Peyer's patch (tissue), 4 donors: ENCODE measurements around the gene IFT25.

Experiments
- CTCF ChIP-seq, 6 experiments: fragments of 450-650 bp in 4 of 6; fragments of 200-600 bp in 2 of 6; sonication (generic) in 1 of 6; IDR thresholded peaks; one replicate each; pipeline ENCODE4 v1.5.1; 2017 to 2019; ENCODE audit warnings: antibody characterized with exemption in 6 of 6, mild to moderate bottlenecking in 3 of 6, moderate library complexity in 1 of 6
- POLR2A ChIP-seq, 2 donors: fragments of 450-650 bp; IDR thresholded peaks; one replicate each; pipeline ENCODE4 v1.5.1; 2017; ENCODE audit warnings: antibody characterized with exemption in 2 of 2, mild to moderate bottlenecking in 2 of 2, moderate library complexity in 2 of 2

- no peak for TF ChIP-seq CTCF (IDR thresholded peaks at IDR 0.05)
- TF ChIP-seq POLR2A (IDR thresholded peaks at IDR 0.05), result no peak
Observed at GRCh38 chr1:53938136-53938830, 7.2 kb downstream of the IFT25 start.
